GM21528 (cell line): ENCODE results near the gene MMAB.

Experiments used
- ATAC-seq: cut with Tn5 transposase; IDR thresholded peaks from one replicate; pipeline ENCODE4 v1.9.1; 2021; ENCODE audit warnings: mild to moderate bottlenecking, moderate library complexity; ENCODE audit not compliant: unreplicated experiment, low FRiP score

The MMAB gene

DNA sequence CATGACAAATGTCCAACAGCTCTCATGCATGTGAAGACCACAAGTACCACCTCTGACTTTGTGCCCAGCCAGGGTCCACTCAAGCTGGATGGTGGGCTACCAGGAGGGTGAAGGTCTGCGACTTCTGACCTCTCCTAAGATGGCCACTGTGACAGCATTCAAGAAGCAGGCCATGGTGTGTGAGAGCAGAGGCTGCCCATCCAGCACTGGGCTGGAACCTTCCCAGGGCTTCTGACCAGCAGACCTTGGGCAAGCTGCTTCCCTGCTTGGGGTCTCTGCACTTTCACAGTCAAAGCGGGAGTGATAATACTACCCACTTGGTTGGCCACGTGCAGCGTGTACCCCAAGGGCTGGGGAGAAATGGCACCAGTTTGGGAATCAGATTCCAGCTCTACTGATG is 10.4 kb downstream of the MMAB start:
- ATAC-seq, result no peak

DNA sequence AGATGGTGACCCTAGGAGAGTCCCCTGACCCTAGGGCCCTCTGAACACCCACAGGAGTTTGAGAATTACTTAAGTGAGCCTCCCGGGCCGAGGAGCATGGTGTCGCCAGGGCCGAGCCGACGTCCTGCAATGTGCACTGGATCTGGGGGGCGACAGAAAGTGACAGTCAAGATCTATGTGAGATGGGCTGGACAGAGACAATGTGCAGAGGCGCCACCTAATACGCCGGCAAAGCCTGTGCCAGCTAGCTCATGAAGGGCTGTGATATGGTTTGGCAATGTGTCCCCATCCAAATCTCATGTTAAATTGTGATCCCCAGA is 11.6 kb downstream of the MMAB start:
- no peak for ATAC-seq

DNA sequence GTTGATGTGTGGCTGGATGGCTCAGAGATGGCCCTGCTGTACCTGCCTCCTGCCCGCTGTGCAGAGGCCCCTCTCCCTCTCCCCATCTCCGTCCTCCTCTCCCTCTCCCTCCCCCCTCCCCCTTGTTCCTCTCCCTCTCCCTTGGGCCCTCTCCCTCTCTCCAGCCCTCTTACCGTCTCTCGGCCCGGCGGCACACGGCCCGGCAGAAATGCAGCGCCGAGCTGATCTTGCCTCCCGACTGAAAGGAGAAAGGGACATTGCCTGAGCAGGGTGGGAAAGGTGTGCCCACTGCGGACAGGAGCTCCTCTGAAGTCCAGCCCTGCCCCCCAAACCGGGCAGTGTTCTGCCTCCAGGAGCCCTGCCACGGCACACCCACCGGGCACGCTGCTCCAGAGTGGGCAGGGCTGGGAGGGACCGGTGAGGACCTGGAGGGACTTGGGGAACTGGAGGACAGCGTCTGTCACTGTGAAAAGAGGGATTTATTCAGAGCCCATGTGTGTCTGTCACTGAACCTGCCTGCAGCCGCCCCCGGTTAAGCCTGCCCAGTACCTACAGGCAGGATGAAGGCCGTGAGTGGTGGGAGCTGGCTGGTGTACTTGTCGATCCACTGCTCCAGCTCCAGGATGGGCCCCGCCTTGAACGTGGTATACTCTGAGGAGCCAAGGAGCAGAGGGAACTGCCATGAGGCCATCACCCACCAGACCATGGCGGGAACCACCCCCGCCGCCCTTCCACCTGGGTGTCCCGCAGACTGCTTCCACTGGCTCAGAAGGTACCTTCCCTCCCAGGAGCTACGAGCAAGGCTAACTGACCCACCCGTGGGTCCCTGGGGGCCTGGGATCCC is 12.2 kb downstream of the MMAB start:
- no peak for ATAC-seq

DNA sequence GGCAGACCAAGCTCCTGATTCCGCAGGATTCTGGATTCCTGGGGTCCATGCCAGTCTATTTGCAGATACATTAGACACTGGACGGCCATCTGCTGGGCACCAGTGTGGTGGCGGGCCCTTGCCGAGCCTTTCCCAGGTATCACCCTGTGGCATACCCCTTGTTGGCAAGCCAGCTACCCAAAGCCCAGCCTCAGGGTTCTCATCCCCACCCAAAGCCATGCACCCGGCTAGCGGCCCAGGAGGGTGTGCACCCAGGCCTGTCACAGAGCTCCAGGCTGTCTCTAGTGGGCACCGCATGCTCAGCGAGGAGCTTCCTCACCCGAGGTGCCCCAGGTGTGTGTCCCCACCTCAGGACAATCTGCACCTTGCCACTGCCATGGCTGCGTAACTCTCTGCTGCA is 13.7 kb downstream of the MMAB start:
- ATAC-seq, result no peak

DNA sequence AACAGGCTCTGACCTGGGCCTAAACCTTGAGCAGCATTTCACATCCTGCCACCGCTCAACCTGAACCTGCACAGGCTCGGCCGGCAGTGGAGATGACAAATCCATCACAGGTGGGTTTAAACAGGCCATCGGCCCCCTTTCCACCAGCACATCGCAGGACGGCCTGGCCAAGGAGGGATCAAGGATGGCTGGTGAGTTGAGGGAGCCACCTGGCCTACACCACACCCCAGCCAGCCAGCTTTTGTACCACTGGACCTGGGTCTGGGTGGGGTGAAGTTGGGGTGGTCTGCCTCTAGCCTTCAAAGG is 14.2 kb downstream of the MMAB start:
- ATAC-seq, result no peak

DNA sequence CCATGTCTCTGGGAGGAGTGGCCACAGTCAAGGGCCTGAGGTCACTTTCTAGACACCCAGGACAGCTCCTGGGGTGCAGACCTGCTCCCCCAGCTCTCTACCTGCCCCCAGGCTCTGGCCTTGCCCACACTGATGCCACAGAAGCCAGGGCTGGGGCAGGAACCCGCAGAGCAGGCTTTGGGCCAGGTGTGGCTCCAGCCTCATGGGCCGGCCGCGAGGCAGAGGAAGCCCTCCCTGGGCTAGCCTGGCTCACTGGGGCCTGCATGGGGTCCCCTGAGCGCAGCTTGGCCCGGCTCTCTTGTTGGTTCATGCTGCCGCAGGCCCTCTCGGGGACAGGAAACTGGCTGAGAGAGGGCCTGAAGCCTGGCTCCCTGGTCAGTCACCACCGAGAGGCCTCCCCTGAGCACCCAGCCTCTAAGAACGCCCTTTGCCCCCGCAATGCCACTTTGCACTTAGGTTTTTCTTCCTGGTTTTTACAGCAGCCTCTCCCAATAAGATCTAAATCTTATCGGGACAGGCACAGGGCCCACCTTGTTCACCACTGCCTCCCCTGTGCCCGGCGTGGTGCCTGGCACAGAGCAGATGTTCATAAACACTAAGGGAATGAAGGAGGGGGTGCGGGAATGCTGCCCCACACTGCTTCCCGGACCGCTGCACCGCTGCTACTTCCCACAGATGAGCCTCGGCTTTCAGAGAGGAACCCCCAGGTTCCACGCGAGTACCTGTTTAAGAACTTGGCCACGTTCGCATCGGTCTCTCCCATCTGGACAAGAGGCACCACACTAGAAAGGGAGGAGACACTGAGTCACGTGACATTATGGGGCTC is 14.7 kb downstream of the MMAB start:
- ATAC-seq, result no peak

DNA sequence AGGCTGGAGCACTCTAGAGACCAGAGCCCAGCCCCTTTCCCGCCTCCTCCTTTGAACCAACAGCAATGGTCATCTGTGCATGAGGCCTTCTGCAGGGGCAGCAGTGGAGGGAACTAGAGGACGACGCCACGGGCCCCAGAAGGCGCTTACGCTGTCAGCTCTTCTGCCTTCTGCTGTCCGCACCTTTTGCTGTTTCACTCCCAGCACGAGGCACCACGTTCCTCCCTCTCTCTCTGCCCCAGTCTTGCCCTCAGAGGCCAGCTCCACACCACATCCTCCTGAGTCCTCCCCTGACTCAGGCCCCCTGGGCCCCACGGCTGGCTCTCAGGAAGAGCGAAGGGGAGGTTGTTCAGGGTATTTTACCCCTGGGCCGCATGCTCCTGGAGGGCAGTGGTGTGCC is 15.5 kb downstream of the MMAB start:
- no peak for ATAC-seq

DNA sequence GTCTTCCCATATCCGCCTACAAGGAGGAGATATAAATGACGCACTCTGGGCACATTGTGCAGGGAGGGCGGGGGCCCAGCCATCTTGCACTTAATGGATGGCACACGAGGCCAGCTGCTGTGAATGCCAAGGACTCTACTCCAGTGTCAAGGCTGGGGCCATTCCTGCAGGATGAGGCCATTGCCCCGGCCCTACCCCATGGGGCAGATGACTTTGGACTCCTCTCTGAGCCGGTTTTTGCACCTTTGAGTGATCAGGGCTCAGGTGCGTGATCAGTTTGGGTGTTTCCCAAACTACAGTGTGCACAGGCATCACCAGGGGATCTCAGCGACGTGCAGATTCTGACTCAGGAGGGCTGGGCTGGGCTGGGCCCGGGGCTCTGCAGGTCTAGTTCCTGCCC is 16.1 kb downstream of the MMAB start:
- no peak for ATAC-seq

DNA sequence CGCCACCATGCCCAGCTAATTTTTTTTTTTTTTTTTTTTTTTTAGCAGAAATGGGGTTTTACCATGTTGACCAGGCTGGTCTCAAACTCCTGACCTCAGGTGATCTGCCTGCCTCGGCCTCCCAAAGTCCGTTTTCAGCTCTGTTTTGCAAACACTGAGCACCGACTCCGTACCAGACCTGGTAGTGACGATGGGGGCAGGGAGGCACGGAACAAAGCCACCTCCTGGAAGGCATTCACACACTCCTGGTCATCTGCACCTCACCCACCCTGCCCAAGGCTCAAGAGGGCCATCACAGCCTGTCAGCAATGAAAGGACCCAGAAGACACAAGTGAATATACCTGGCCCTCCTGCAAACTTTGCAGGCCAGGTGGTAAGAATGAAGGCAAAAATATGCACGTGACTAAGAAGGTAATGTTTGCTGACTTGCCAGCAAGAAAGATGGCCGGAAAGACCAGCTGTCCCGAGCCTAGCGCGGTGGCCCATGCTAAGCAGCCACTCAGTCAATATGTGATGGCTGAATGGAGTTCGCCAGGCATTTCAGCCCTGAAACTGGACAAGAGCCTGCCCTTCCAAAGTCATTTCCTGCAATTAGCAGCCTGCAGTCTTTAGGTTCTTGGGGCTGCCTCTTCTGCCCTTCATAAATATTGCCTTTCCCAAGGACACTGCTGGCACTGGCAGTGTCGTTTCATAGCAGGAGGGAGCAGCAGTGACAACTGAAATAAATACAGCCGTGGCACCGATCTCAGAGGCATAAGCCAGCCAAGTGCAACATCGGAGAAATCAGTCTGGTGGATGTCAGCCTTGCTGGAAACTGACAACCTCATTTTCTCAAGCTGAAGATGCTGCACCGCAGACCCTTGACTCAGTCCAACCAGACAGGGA is 17.6 kb downstream of the MMAB start:
- ATAC-seq, result no peak

DNA sequence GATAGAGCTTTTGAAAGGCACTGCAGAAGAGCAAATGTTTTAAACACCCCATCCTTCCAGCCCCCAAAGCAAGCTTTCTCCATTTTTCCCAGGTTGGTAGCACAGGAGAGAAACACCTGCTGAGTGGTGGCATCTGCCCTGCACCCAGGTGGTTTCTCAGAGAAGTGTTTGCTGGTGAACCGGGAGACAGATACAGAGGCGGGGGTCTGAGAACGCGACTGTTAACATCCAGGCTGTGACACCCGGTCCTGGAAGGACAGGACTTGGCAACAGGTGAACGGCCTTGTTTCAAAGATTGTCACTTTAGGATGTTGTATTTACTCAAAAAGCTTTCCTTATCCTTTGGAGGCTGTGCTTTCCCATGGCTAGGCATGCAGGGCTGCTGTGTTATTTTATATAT is 18.5 kb downstream of the MMAB start:
- no peak for ATAC-seq

DNA sequence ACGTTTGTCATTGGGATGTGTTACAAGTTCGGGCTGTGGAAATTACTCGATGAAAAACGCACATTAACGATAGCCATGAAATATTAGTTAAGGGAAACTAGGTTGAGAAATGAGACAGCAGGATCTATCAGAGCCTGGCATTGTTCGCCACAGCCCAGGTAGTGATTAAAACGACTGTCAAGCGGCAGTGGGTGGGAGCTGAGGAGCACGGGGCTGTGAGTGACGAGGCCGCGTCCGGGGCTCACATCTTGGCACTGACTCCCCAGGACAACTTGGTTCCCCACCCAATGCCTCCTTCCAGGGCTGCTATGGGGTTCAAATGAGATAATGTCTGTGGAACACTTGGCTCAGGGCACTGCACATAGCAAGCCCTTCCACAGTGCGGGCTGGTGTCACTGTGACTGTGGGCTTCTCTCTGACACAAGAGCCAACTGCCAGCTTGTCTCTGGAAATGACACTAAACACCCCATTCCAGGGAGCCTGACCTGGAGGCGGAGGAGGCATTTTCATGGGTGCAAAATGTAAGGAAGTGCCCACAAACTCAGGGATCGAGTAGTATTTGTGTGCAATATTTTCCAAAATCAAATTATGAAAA is 19.3 kb downstream of the MMAB start:
- ATAC-seq, result no peak

DNA sequence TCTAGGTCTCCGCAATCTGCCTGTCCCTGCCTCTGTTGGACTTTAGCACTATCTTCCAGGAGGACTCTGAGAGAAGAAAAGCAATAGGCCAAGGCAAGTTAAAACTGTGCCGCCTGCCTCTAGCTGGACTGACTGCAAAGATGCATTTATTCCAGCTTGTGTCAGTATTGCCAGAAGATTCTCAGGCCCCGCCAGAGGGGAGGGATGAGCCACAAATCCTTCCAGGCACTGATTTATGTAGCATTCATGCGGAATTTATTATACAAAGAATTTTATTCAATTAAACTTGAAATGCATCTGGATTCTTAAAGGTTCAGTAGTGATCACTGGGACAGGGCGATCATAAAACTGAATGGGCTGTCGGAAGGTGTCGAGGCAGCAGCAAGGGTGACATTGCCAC is 19.8 kb downstream of the MMAB start:
- no peak for ATAC-seq

DNA sequence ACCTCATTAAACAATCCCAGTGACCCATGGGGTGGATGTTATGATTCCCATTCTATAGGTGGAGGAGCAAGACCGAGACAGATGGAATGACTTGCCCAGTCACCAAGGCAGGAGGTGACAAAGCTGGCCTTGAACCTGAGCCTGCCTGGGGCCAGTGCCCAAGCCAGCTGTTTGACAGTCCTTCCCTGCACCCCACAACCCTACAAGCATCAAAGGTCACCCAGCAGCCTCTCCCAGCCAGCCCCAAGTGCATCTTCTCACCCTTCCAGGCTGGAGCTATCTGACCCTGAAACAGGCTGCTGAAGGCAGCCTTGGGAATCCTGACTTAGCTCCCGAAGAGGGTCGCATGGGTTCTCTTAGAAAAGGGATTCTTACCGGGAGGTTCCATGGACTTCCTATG is 20.3 kb downstream of the MMAB start:
- no peak for ATAC-seq

DNA sequence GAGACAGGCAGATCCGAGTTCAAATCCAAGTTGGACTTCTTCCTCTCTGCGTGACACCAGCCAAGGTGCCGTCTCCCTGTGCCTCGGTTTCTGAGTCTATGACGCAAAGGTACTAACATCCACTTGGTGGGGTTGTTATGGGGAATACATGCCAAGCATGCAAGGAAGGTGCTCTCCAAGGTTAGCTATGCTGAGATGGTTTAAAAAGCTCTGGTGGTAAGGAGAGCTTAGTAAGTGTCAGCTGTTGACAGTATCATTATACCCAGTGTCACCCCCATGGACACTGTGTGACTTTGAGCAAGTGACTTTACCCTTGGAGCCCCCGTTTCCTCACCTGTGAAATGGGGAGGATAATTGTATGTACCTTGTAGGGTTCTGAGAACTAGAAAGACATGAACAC is 22.2 kb downstream of the MMAB start:
- no peak for ATAC-seq

DNA sequence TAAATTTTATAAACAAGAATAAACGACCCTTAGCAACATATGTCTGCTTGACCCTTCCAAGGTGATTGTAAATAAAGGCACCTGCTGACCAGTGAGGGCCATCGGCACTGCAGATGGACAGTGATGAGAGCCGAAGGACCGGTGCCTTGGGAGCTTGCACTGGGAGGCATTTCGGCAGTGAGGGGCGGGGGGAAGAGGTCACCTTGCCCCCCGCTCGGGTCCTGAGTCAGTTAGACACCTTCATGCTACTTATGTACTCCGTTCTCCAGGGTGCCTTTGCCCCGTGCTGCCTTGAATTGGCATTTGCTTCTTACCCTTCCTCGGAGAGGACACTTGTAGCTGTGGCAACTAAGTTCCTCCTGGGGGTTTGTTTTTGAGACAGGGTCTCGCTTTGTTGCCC is 23.0 kb downstream of the MMAB start:
- ATAC-seq, result no peak

DNA sequence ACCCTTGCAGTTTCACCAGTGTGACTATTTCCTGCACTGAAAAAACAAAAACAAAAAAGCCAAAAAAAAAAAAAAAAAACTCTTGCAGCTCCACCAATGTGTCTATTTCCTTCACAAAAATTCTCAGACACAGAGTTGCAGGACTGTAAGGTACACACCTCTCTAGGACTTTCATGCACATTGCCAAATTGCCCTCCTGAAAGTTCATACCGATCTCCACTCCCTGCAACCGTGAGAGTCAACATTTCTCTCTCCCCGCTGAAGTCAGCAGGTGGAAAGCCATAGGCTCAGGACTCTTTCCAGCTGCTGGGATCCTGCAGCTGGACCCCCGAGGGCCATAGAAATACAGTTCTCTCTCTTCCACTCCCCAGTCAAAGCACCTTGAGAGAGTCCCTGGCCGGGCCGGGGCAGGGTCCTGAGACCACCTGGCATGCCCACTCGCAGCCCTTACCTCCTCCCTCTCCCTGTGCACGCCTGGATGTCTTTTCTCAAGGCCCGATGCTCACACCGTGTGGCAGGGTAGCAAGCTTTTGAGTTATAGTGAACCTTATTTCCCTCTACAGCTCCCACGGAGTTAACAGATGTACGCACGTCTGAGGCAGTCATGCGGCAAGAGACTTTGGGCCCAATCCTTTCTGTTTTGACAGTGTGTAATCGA is 23.6 kb downstream of the MMAB start:
- ATAC-seq, result no peak

DNA sequence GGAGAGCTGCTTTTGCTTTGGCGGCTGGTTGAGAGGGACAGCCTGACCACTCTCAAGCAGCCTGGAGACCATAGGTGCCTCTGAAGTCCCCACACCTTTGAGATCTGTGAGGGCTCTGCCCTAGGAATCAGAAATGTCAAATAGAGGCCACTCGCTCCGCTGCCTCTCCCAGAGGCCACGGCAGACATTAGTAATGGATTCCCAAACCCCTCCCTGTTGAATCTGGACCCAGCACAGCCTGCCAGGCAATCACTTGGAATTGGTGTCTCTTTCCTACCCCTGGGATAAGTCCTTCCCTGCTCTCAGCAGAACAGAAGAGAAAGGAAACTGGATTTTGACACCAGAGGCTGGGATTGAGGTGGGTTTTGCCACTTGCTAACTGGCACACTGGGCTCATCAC is 25.0 kb downstream of the MMAB start:
- ATAC-seq, result no peak

DNA sequence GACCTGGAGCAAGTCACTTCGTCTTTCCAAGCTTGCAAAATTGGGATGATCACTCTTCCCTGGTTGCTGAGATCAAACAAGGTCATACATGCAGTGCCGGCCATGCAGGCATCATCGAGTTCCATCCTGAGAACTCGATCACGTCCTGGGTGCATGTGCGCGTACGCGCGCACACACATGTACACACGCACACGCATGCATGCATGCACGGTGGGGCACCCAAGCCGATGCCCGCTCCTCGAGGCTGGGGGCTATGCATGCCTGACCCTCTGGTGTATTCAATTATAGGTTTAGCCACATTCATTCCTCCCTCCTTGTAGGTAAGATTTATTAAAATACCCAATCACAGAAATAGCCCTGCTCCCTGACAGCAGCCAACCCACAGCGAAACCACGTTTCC is 26.0 kb downstream of the MMAB start:
- ATAC-seq, result no peak

DNA sequence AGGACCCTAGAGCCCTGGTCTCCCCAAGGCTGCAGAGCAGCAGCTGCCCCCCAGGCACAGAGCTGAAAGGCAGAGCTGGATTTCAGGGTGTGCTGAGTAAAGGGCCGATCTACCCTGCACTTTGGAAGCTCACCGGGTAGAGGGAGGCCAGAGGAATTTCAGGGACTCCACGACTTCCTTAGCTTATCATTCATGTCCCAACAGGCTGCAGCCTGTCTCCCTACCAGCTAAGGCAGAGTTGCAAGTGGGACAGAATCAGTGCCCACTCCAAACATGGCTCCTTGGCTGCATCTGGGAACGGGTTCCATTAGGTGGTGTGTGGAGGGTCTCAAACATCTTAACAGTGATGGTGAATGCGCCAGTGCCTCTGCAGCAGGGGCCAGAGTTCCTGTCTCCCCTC is 27.5 kb downstream of the MMAB start:
- ATAC-seq, result no peak

DNA sequence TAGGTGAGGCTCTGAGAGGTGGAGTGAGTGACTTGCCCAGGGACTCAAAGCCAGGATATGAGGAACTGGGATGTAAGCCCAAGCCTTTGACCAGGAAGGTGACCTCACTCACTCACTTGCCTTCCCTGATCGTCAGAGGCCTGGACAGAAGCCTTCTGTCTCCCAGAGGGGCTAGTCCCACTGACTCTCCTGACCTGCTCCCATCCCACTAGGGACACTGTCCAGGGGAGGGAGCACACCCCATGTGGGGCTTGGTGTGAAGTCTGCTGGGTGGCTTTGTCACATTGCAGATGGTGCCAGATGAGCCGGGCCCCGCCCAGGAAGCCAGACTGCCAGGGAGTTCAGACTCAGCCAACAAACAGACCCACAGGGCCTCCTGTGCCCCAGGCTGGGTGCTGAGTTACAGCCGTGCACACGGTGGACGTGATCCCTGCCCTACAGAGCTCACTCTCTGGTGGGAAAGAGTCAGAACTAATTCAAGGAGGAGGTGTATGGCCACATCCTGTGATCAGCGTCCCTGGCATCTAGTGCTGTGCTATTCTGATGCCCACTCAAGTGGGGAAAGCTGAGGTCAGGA is 28.3 kb downstream of the MMAB start:
- ATAC-seq, result no peak
